Muscle of leg (tissue), 11 donors: ENCODE results near the gene PADI1. TPM values are rescaled to one million over a fixed set of nuclear protein-coding genes. Genes with fewer than 3 reads are reported as not detected.
A peak's percentile ranks its signal among the peaks of the same experiment; 100 is the strongest.

Experiments used
- DNase-seq: peaks from one replicate; pipeline ENCODE4 v3.0.0; 2013
- H3K27ac ChIP-seq: one replicate; pipeline ENCODE4 v1.5.1; 2013; ENCODE audit warnings: mild to moderate bottlenecking, low read length, control low read depth
- H3K27me3 ChIP-seq: one replicate; pipeline ENCODE4 v1.6.1; 2013; ENCODE audit warnings: low read length; ENCODE audit not compliant: control insufficient read depth, insufficient read depth
- H3K36me3 ChIP-seq: one replicate; pipeline ENCODE4 v1.6.1; 2013; ENCODE audit warnings: low read length; ENCODE audit not compliant: control insufficient read depth, insufficient read depth
- H3K4me1 ChIP-seq: one replicate; pipeline ENCODE4 v1.6.1; 2013; ENCODE audit warnings: low read length; ENCODE audit not compliant: control insufficient read depth, insufficient read depth
- H3K4me3 ChIP-seq: one replicate; pipeline ENCODE4 v1.5.1; 2013; ENCODE audit warnings: low read length, control low read depth
- H3K9me3 ChIP-seq: replicated peaks from 2 replicates; pipeline ENCODE4 v1.6.1; 2013; ENCODE audit warnings: low read depth, low read length; ENCODE audit not compliant: control insufficient read depth
- WGBS: methylation state at CpG from one replicate; pipeline ENCODE4 v1.1.5; 2013; ENCODE audit warnings: missing lambda C conversion rate; ENCODE audit not compliant: insufficient coverage; 5-methylcytosine and 5-hydroxymethylcytosine counted together
- polyA plus RNA-seq, 8 donors: library from polyadenylated mRNA; unstranded; fragments of 120-200 nt; gene quantifications; one replicate each; pipeline versions ENCODE4 v1.2.1 to v1.2.3, GENCODE V29; 2013; ENCODE audit warnings: inconsistent platforms in 1 of 8, low replicate concordance in 1 of 8; ENCODE audit not compliant: insufficient read length in 8 of 8, insufficient read depth in 1 of 8
- total RNA-seq: library from RNA; stranded (reverse); fragments of 120-200 nt; gene quantifications from one replicate; pipeline ENCODE4 v1.2.4, GENCODE V29; 2013

PADI1 gene
- total and polyA plus RNA-seq, 9 donors, result 0.13 to 0.91 (median 0.29) TPM

GRCh38 chr1:17255336-17255735, 50.4 kb downstream of the PADI1 start:
- peaks cover 8% of the 10 kb centered on the region for H3K27me3 ChIP-seq
- no peak for DNase-seq
- no peak overlapping the region for H3K27ac ChIP-seq
- 44% methylated on average over 3 of the region's 5 CpGs for WGBS
- no peaks in the 10 kb centered on the region for H3K36me3 ChIP-seq
- no peak overlapping the region for H3K4me3 ChIP-seq
- no peaks in the 10 kb centered on the region for H3K9me3 ChIP-seq
- H3K4me1 ChIP-seq, result no peaks in the 10 kb centered on the region

DNA sequence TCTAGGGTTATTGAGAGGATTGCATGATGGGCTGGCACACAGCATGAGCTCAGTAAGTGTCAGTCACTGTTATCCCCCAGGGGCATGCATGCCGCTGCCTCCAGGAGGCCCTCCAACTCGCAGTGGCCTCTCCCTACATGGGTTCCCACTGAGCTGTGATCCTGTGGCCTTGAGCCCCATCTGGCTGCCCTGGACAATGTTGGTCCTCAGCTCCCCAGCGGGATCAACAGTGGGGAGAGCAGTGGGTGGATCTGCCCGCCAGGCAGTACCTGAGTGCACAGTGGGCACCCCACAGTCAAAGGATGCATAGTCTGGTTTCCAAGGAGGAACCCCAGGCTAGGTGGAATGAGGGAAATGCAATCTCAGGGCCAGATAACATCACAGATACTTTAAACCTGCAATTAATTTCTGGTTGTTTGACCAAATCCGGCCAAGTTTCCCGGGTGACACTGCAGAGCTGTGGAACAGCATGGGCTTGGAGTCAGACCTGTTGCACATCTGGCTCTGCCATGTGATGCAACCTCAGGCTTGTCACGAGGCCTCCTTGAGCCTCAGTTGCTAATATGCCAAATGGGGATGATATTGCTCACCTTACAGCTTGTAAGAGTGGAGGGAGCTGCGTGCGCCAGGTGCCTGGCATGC, 53.3 kb downstream of the PADI1 start:
- no peaks in the 10 kb centered on the region for H3K4me1 ChIP-seq
- no peaks in the 10 kb centered on the region for H3K9me3 ChIP-seq
- DNase-seq, result peak; percentile 27
- H3K4me3 ChIP-seq, result no peak overlapping the region
- H3K36me3 ChIP-seq, result no peaks in the 10 kb centered on the region
- 25% methylated on average over 4 of the region's 9 CpGs for WGBS
- peaks cover 7% of the 10 kb centered on the region for H3K27me3 ChIP-seq
- no peak overlapping the region for H3K27ac ChIP-seq

DNA sequence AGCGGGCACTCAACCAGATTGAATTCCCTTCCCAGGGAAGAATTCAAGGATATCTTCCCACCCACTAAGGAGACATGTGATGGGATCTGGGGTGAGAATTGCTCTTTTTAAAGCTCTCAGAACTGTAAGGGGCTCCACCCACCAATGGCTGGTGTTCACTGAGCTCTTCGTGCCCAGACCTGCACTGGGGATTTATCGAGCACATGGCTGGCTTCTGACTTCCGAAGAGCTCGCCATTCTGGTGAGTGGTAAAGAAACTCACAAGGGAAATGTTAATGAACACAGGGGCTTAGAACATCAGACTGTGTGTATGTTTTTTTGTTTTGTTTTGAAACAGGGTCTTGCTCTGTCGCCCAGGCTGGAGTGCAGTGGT, 53.8 kb downstream of the PADI1 start:
- 62% methylated on average over 5 of the region's 6 CpGs for WGBS
- H3K4me1 ChIP-seq, result no peaks in the 10 kb centered on the region
- no peak for DNase-seq
- no peaks in the 10 kb centered on the region for H3K36me3 ChIP-seq
- peaks cover 7% of the 10 kb centered on the region for H3K27me3 ChIP-seq
- no peaks in the 10 kb centered on the region for H3K9me3 ChIP-seq
- H3K27ac ChIP-seq, result no peak overlapping the region
- H3K4me3 ChIP-seq, result no peak overlapping the region

DNA sequence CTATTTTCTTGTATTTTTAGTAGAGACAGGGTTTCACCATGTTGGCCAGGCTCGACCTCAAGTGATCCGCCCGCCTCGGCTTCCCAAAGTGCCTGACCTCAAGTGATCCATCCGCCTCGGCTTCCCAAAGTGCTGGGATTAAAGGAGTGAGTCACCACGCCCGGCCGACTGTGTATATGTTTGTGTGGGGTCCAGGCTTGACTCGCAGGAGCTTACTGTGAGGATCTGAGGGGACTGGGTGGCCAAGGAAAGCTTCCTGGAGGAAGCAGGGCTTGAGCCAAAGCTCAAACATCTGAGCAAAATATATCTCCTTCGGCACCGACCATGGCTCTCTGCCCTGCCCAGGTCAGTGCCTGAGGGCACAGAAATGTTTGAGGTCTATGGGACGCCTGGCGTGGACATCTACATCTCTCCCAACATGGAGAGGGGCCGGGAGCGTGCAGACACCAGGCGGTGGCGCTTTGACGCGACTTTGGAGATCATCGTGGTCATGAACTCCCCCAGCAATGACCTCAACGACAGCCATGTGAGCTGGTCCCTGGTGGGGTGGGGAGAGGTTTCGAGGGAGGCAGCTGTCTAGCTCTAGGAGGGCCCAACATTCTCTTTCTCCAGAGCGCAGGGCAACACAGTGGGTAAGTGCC, 54.4 kb downstream of the PADI1 start:
- H3K9me3 ChIP-seq, result no peaks in the 10 kb centered on the region
- DNase-seq, result no peak
- 72% methylated on average over 20 of the region's 24 CpGs for WGBS
- H3K36me3 ChIP-seq, result no peaks in the 10 kb centered on the region
- H3K4me1 ChIP-seq, result no peaks in the 10 kb centered on the region
- no peak overlapping the region for H3K27ac ChIP-seq
- no peak overlapping the region for H3K4me3 ChIP-seq
- H3K27me3 ChIP-seq, result peaks cover 7% of the 10 kb centered on the region

DNA sequence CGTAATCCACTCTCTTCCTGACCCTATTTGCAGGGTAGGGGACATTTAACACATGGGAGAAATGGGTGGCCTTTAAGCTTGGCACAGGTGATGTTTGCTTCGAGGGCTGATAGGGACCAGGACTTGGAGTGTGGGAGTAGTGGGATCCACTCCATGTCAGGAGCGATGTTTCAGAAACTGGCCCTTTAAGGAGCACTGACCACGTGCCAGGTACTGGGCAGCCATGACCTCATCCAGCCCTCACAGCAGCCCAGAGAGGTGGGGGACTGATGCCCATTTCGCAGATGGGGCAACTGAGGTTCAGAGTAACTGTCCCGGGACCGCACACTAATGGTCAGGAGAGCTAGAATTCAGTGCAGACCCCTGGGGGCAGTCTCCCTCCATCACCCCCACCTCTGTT, 55.3 kb downstream of the PADI1 start:
- Histone ChIP-seq H3K27ac (no peak overlapping the region), H3K9me3 (no peaks in the 10 kb centered on the region), H3K4me1 (no peaks in the 10 kb centered on the region), H3K4me3 (no peak overlapping the region), H3K27me3 (peaks cover 7% of the 10 kb centered on the region), H3K36me3 (no peaks in the 10 kb centered on the region)
- WGBS, result 65% methylated on average over 6 of the region's 7 CpGs
- DNase-seq, result no peak

DNA sequence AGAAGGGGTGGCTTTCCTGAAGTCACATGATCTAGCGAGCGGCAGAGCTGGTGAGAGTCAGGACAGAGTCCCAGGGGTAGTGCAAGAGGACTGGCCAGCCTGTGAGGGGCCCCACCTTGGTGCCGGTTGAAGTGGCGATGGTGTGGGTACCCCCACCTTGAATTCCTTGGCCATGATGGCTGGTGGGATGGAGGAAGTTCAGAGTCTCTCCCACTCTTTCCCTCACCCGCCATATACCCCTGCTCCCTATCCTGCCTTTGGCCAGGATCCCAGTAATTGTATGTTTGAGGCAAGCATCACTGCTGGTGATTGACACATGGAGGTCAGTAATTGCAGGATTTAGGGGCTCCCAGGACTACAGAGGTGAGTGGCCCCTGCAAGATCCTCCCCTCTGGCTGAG, 55.8 kb downstream of the PADI1 start:
- Histone ChIP-seq H3K4me1 (no peaks in the 10 kb centered on the region), H3K4me3 (no peak overlapping the region), H3K36me3 (no peaks in the 10 kb centered on the region), H3K27ac (no peak overlapping the region), H3K27me3 (peaks cover 7% of the 10 kb centered on the region), H3K9me3 (no peaks in the 10 kb centered on the region)
- 68% methylated on average over 2 of the region's 5 CpGs for WGBS
- DNase-seq, result no peak

DNA sequence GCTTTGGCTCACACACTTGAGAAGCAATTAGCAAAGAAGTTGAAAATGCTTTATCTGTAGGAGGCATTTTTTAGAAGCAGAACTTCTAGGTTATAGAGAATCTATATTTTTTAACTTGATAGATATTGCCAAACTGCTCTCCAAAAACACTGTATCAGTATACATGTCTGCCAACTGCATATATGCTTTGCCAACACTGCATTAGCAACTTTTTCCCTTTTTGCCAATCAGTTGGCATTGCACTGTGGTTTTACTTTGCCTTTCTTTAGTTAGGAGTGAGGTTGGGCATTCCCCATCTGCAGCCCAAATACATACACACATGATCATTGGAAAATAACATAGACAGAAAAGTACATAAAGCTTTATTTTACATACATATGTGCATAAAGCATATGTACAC, 59.0 kb downstream of the PADI1 start:
- Histone ChIP-seq H3K9me3 (no peaks in the 10 kb centered on the region), H3K4me1 (no peaks in the 10 kb centered on the region), H3K27ac (no peak overlapping the region), H3K36me3 (no peaks in the 10 kb centered on the region), H3K4me3 (no peak overlapping the region), H3K27me3 (peaks cover 4% of the 10 kb centered on the region)
- no peak for DNase-seq

DNA sequence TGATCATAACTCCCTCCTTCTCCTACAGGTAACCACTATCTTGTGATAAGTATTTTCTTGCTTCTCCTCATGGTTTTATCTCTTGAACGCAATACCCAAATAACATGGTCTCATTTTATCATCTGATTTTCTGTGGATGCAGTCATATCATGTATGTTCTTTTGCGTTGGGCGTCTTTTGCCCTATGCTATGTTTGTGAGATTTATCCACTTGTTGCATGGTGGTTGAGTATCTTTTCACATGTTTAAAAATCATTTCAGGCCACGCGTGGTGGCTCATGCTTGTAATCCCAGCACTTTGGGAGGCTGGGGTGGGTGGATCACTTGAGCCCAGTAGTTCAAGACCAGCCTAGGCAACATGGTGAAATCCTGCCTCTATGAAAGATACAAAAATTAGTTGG, 59.5 kb downstream of the PADI1 start:
- H3K9me3 ChIP-seq, result no peaks in the 10 kb centered on the region
- no peaks in the 10 kb centered on the region for H3K4me1 ChIP-seq
- peaks cover 2% of the 10 kb centered on the region for H3K27me3 ChIP-seq
- H3K36me3 ChIP-seq, result no peaks in the 10 kb centered on the region
- no peak overlapping the region for H3K4me3 ChIP-seq
- WGBS, result 30% methylated on average over 2 of the region's 5 CpGs
- DNase-seq, result no peak
- H3K27ac ChIP-seq, result no peak overlapping the region

GRCh38 chr1:17265162-17265561, 60.2 kb downstream of the PADI1 start:
- H3K9me3 ChIP-seq, result no peaks in the 10 kb centered on the region
- no peak overlapping the region for H3K27ac ChIP-seq
- no peaks in the 10 kb centered on the region for H3K27me3 ChIP-seq
- H3K36me3 ChIP-seq, result no peaks in the 10 kb centered on the region
- H3K4me1 ChIP-seq, result no peaks in the 10 kb centered on the region
- WGBS, result no CpG with 5 or more reads among the region's 2 CpGs
- DNase-seq, result no peak
- no peak overlapping the region for H3K4me3 ChIP-seq

DNA sequence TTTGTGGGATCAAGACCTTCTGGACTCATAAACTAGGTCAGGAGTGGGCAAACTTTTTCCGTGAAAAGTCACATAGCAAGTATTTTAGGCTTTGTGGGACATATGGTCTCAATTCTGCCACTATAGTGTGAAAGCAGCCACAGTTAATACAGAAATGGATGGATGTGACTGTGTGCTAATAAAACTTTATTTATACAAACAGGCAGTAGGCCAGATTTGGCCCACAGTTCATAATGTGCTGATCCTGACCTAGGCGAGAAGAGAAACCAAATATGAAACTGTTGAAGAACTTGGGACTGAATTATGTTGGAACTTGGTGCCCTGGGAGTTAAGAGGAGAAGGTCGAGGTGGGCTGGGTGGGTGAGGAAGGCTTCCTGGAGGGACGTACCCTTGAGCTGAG, 61.0 kb downstream of the PADI1 start:
- Histone ChIP-seq H3K9me3 (no peaks in the 10 kb centered on the region), H3K4me3 (no peak overlapping the region), H3K36me3 (no peaks in the 10 kb centered on the region), H3K27ac (no peak overlapping the region), H3K4me1 (no peaks in the 10 kb centered on the region), H3K27me3 (no peaks in the 10 kb centered on the region)
- WGBS, result 74% methylated on average over 3 of the region's 4 CpGs
- no peak for DNase-seq
